GM12878 (cell line): ENCODE measurements around the gene AGRP. TPM values are rescaled to one million over a fixed set of nuclear protein-coding genes. Genes with fewer than 3 reads are reported as not detected.

Source experiments
- ATAC-seq: fragments of 200-7000 bp; cut with Tn5 transposase; 3 replicates; pipeline ENCODE4 v1.9.1; 2020; ENCODE audit warnings: mild to moderate bottlenecking, moderate library complexity
- BruUV-seq: library from RNA; stranded (reverse); fragments of 400-500 nt; replicated peaks from 2 replicates; lab custom pipeline; 2021; lab: Mats Ljungman, UMichigan
- CTCF ChIA-PET: fragments of 300-600 bp; sonication (Branson Sonifier 250); formaldehyde crosslinking; extraction: SDS; loops from one replicate; lab custom pipeline; 2021; ENCODE audit warnings: inconsistent platforms; lab: Yijun Ruan, JAX
- POLR2A ChIA-PET: fragments of 350-600 bp; formaldehyde crosslinking; extraction: SDS; loops from one replicate; lab custom pipeline; 2021; ENCODE audit warnings: inconsistent platforms; lab: Charles Lee
- RAD21 ChIA-PET: fragments of 300-600 bp; sonication (Branson Sonifier 250); formaldehyde crosslinking; loops from one replicate; lab custom pipeline; 2023; ENCODE audit warnings: antibody characterized with exemption; ENCODE audit not compliant: unreplicated experiment; lab: Charles Lee
- SMC1A ChIA-PET: fragments of 300-600 bp; sonication (Branson Sonifier 250); formaldehyde crosslinking; loops from one replicate; lab custom pipeline; 2023; ENCODE audit not compliant: unreplicated experiment, uncharacterized antibody; lab: Charles Lee
- DNase-seq: peaks from one replicate; pipeline ENCODE4 v3.0.0-alpha.2; 2011; ENCODE audit warnings: low read depth, low spot score
- FAIRE-seq: peaks from 3 replicates; lab custom pipeline; 2011; peaks lifted over from hg19 to GRCh38; lab: Jason Lieb, UNC
- H2AFZ ChIP-seq: 2 replicates; pipeline ENCODE4 v1.6.0; 2011; ENCODE audit warnings: low read depth, low read length, control low read depth; ENCODE audit not compliant: control insufficient read depth
- H3K27ac ChIP-seq: 2 replicates; pipeline ENCODE4 v1.5.1; 2011; ENCODE audit warnings: control low read depth; ENCODE audit not compliant: control insufficient read depth, insufficient read depth
- H3K27me3 ChIP-seq, 2 experiments: replicated peaks in 1 of 2; 2 replicates each; pipeline versions ENCODE4 v1.6.0 to v1.6.1; 2011; ENCODE audit warnings: low read length in 1 of 2; ENCODE audit not compliant: control insufficient read depth in 2 of 2, insufficient read depth in 2 of 2
- H3K36me3 ChIP-seq, 2 experiments: 2 replicates each; pipeline ENCODE4 v1.5.1; 2011; ENCODE audit warnings: low read length in 1 of 2; ENCODE audit not compliant: control insufficient read depth in 2 of 2, insufficient read depth in 2 of 2
- H3K4me1 ChIP-seq: 2 replicates; pipeline ENCODE4 v1.6.1; 2011; ENCODE audit warnings: mild to moderate bottlenecking, low read length, moderate library complexity, mixed read lengths; ENCODE audit not compliant: control insufficient read depth, insufficient read depth
- H3K4me2 ChIP-seq: 2 replicates; pipeline ENCODE4 v1.6.0; 2011; ENCODE audit warnings: control low read depth; ENCODE audit not compliant: control insufficient read depth, insufficient read depth
- H3K4me3 ChIP-seq: fragments of 200-600 bp; sonication (generic); 2 replicates; pipeline ENCODE4 v1.5.1; 2016
- H3K79me2 ChIP-seq: 2 replicates; pipeline ENCODE4 v1.6.0; 2011; ENCODE audit warnings: low read length; ENCODE audit not compliant: control insufficient read depth, insufficient read depth
- H3K9ac ChIP-seq: 2 replicates; pipeline ENCODE4 v1.8.0; 2011; ENCODE audit warnings: low read length, control low read depth, mixed read lengths; ENCODE audit not compliant: control insufficient read depth, insufficient read depth
- H3K9me3 ChIP-seq: replicated peaks from 3 replicates; pipeline ENCODE4 v1.5.1; 2011; ENCODE audit warnings: mild to moderate bottlenecking, low read length; ENCODE audit not compliant: control insufficient read depth, insufficient read depth
- H4K20me1 ChIP-seq: 2 replicates; pipeline ENCODE4 v1.6.0; 2011; ENCODE audit not compliant: control insufficient read depth, insufficient read depth
- EP300 ChIP-seq, 2 experiments: fragments of 150-350 bp in 1 of 2; IDR thresholded peaks; 2 replicates each; pipeline ENCODE4 v1.6.1; 2011 to 2012; ENCODE audit warnings: low read depth in 2 of 2, low read length in 2 of 2, borderline replicate concordance in 1 of 2, improper control_type of control experiment in 1 of 2, inconsistent platforms in 1 of 2; ENCODE audit not compliant: control insufficient read depth in 1 of 2
- GATAD2B ChIP-seq: fragments of 450-650 bp; conservative IDR thresholded peaks from 2 replicates; pipeline ENCODE4 v1.6.1; 2017; ENCODE audit warnings: low read depth, mild to moderate bottlenecking, moderate library complexity
- NRF1 ChIP-seq: conservative IDR thresholded peaks from 2 replicates; pipeline ENCODE4 v1.6.1; 2011; ENCODE audit warnings: mild to moderate bottlenecking, low read depth, low read length, improper control_type of control experiment
- POU2F2 ChIP-seq: IDR thresholded peaks from 3 replicates; pipeline ENCODE4 v1.6.1; 2011; ENCODE audit warnings: low read depth, mild to moderate bottlenecking, low read length, borderline replicate concordance
- SP1 ChIP-seq: IDR thresholded peaks from one replicate; pipeline ENCODE4 v1.6.1; 2011; ENCODE audit warnings: low read depth, low read length
- SPI1 ChIP-seq: IDR thresholded peaks from 2 replicates; pipeline ENCODE4 v1.6.1; 2011; ENCODE audit warnings: low read depth, mild to moderate bottlenecking, low read length, moderate library complexity, borderline replicate concordance; ENCODE audit not compliant: insufficient read depth
- STAT3 ChIP-seq: IDR thresholded peaks from 2 replicates; pipeline ENCODE4 v1.6.1; 2011; ENCODE audit warnings: low read depth, low read length, improper control_type of control experiment
- SUZ12 ChIP-seq: fragments of 200-600 bp; sonication (generic); IDR thresholded peaks from one replicate; pipeline ENCODE4 v1.6.1; 2018; ENCODE audit warnings: antibody characterized with exemption, mild to moderate bottlenecking; ENCODE audit not compliant: unreplicated experiment
- ZNF24 ChIP-seq: fragments of 450-650 bp; IDR thresholded peaks from 2 replicates; pipeline ENCODE4 v1.6.1; 2017; ENCODE audit warnings: antibody characterized with exemption, mild to moderate bottlenecking
- WGBS: methylation state at CpG from one replicate; pipeline ENCODE4 v1.1.6; 2016; ENCODE audit warnings: low lambda C conversion rate; ENCODE audit not compliant: insufficient replicate concordance, insufficient coverage; ENCODE audit errors: missing lambda C conversion rate; 5-methylcytosine and 5-hydroxymethylcytosine counted together
- in situ Hi-C: fragments of 300-500 bp; cut with MboI; formaldehyde crosslinking; loops from 9 replicates; pipeline ENCODE4 v1.14.3; 2018; ENCODE audit warnings: mixed read lengths
- intact Hi-C: fragments of 100-400 bp; cut with micrococcal nuclease; formaldehyde crosslinking; loops from one replicate; pipeline ENCODE4 v1.14.2; 2022; ENCODE audit not compliant: unreplicated experiment
- polyA plus RNA-seq, 11 experiments: library from polyadenylated mRNA; depleted of rRNA in 4 of 11; unstranded in 6 of 11; stranded (reverse) in 5 of 11; fragments of >200 nt; fragmentation: Nextera tagmentation in 4 of 11; fragmentation: Illumina TruSeq in 1 of 11; extraction: Ambion mirVana in 4 of 11; extraction: Trizol in 1 of 11; gene quantifications; 1 replicate in 1 of 11; 2 replicates in 10 of 11; pipeline versions ENCODE4 v1.2.1 to v1.2.3, GENCODE V29; 2011 to 2016; ENCODE audit warnings: inconsistent platforms in 2 of 11, missing spikeins in 2 of 11, low read depth in 1 of 11
- total RNA-seq, 4 experiments: library from RNA; depleted of rRNA in 3 of 4; stranded (reverse); fragments of >200 nt in 3 of 4; fragmentation: Illumina TruSeq in 1 of 4; extraction: Trizol in 1 of 4; gene quantifications; 2 replicates each; pipeline versions ENCODE4 v1.2.1 to v1.2.3, GENCODE V29; 2013 to 2021
- TF ChIP-seq, protein P1 (sequence below): IDR thresholded peaks from 2 replicates; pipeline ENCODE4 v1.6.1; 2012; ENCODE audit warnings: low read depth, low read length, improper control_type of control experiment
- TF ChIP-seq, protein P2 (sequence below): fragments of 450-650 bp; IDR thresholded peaks from 2 replicates; pipeline ENCODE4 v1.6.1; 2014; ENCODE audit warnings: mild to moderate bottlenecking
- TF ChIP-seq, protein P3 (sequence below): IDR thresholded peaks from 2 replicates; pipeline ENCODE4 v1.6.1; 2012; ENCODE audit warnings: low read length, inconsistent platforms
- TF ChIP-seq, protein P4 (sequence below): fragments of 450-650 bp; formaldehyde crosslinking; IDR thresholded peaks from 2 replicates; pipeline ENCODE4 v1.4.0; 2020; ENCODE audit warnings: mild to moderate bottlenecking, moderate library complexity

AGRP gene
- total and polyA plus RNA-seq, 10 of the 15 experiments (the other 5 are each of a cell fraction or from before 2014, with no cell fraction given): 0.16 to 0.75 (median 0.53) TPM; not detected in 6

DNA sequence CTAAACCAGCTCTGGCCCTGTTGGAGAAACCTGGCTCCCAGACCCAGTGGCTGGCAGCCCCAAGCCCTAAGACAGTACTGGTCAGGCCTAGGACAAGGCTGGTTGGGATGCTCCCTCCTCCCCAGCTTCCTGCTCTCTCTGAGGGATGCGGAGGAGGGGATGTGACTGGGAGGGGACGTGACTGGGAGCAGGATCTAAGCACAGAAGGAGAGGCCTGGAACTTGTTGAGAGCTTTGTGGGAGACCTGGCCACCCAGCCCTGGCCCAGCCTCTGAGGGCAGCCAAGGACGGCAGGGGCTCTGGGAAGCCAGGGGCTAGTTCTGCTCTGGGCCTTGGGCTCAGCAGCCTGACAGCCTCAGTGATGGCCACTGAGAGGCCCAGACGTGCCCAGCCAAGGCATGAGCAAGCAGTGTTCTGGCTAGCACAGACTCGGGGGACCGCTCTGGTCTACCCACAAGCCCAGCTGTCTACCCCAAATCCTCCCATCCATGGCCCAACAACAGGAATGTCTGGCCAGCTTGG is 25.2 kb downstream of the AGRP start:
- SMC1A ChIA-PET: interaction anchor here (1.2 kb wide), 1 partner anchor 30 kb away, joined by 3 read pairs; no protein-coding TSS in a partner anchor
- no TSS peak for BruUV-seq
- no peaks in the 10 kb centered on the region for H3K9me3 ChIP-seq
- H3K79me2 ChIP-seq: peaks cover 1% of the 10 kb centered on the region
- no peak for FAIRE-seq
- no peak for ATAC-seq
- no peaks in the 10 kb centered on the region for H3K27me3 ChIP-seq
- H3K36me3 ChIP-seq: peaks cover 5 to 8% of the 10 kb centered on the region in 2 experiments; a peak in 3 of 4 replicates
- H3K27ac ChIP-seq: no peak overlapping the region
- no peak for TF ChIP-seq NRF1
- no peak for TF ChIP-seq STAT3
- no peak for TF ChIP-seq GATAD2B
- TF ChIP-seq, protein P1, sequence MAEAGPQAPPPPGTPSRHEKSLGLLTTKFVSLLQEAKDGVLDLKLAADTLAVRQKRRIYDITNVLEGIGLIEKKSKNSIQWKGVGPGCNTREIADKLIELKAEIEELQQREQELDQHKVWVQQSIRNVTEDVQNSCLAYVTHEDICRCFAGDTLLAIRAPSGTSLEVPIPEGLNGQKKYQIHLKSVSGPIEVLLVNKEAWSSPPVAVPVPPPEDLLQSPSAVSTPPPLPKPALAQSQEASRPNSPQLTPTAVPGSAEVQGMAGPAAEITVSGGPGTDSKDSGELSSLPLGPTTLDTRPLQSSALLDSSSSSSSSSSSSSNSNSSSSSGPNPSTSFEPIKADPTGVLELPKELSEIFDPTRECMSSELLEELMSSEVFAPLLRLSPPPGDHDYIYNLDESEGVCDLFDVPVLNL: no peak
- TF ChIP-seq, protein P2, sequence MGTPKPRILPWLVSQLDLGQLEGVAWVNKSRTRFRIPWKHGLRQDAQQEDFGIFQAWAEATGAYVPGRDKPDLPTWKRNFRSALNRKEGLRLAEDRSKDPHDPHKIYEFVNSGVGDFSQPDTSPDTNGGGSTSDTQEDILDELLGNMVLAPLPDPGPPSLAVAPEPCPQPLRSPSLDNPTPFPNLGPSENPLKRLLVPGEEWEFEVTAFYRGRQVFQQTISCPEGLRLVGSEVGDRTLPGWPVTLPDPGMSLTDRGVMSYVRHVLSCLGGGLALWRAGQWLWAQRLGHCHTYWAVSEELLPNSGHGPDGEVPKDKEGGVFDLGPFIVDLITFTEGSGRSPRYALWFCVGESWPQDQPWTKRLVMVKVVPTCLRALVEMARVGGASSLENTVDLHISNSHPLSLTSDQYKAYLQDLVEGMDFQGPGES: no peak
- no peak for TF ChIP-seq SUZ12
- TF ChIP-seq ZNF24: no peak
- TF ChIP-seq POU2F2: no peak
- no peak for TF ChIP-seq EP300 (IDR thresholded peaks at IDR 0.05; ENCODE audit: borderline replicate concordance in 1 of 2, control insufficient read depth in 1 of 2, low read depth in 2 of 2, low read length in 2 of 2)
- no peak for TF ChIP-seq SP1
- TF ChIP-seq SPI1: no peak
- TF ChIP-seq, protein P3, sequence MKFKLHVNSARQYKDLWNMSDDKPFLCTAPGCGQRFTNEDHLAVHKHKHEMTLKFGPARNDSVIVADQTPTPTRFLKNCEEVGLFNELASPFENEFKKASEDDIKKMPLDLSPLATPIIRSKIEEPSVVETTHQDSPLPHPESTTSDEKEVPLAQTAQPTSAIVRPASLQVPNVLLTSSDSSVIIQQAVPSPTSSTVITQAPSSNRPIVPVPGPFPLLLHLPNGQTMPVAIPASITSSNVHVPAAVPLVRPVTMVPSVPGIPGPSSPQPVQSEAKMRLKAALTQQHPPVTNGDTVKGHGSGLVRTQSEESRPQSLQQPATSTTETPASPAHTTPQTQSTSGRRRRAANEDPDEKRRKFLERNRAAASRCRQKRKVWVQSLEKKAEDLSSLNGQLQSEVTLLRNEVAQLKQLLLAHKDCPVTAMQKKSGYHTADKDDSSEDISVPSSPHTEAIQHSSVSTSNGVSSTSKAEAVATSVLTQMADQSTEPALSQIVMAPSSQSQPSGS: no peak
- TF ChIP-seq, protein P4, sequence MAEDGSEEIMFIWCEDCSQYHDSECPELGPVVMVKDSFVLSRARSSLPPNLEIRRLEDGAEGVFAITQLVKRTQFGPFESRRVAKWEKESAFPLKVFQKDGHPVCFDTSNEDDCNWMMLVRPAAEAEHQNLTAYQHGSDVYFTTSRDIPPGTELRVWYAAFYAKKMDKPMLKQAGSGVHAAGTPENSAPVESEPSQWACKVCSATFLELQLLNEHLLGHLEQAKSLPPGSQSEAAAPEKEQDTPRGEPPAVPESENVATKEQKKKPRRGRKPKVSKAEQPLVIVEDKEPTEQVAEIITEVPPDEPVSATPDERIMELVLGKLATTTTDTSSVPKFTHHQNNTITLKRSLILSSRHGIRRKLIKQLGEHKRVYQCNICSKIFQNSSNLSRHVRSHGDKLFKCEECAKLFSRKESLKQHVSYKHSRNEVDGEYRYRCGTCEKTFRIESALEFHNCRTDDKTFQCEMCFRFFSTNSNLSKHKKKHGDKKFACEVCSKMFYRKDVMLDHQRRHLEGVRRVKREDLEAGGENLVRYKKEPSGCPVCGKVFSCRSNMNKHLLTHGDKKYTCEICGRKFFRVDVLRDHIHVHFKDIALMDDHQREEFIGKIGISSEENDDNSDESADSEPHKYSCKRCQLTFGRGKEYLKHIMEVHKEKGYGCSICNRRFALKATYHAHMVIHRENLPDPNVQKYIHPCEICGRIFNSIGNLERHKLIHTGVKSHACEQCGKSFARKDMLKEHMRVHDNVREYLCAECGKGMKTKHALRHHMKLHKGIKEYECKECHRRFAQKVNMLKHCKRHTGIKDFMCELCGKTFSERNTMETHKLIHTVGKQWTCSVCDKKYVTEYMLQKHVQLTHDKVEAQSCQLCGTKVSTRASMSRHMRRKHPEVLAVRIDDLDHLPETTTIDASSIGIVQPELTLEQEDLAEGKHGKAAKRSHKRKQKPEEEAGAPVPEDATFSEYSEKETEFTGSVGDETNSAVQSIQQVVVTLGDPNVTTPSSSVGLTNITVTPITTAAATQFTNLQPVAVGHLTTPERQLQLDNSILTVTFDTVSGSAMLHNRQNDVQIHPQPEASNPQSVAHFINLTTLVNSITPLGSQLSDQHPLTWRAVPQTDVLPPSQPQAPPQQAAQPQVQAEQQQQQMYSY (CRISPR knock-in tag): no peak
- TF ChIP-seq, all 136 proteins: peak for 0
- in situ Hi-C loops (no loop called here), intact Hi-C loops (no loop called here)
- Histone ChIP-seq H3K4me3 (no peak overlapping the region), H3K4me2 (no peak overlapping the region), H3K9ac (no peak overlapping the region), H2AFZ (no peak overlapping the region), H4K20me1 (peaks cover 13% of the 10 kb centered on the region), H3K4me1 (no peaks in the 10 kb centered on the region)
- POLR2A ChIA-PET: no interaction called here
- CTCF ChIA-PET: interaction anchor here (3.2 kb wide), 1 partner anchor 30 kb away, joined by 13 read pairs; no protein-coding TSS in a partner anchor
- RAD21 ChIA-PET: interaction anchor here (2.4 kb wide), 1 partner anchor 31 kb away, joined by 13 read pairs; no protein-coding TSS in a partner anchor
- DNase-seq: no peak
- WGBS: 98% methylated on average over 6 of the region's 6 CpGs
